Dermis microvascular lymphatic vessel endothelial cell (primary cell): Measurements from ENCODE around the gene MAPK12. TPM values are rescaled to one million over a fixed set of nuclear protein-coding genes. Genes with fewer than 3 reads are reported as not detected.

Experiments
- DNase-seq, 2 donors: peaks; one replicate each; pipeline versions ENCODE4 v3.0.0 to v3.0.0-alpha.2; 2010; ENCODE audit warnings: low read depth in 2 of 2
- total RNA-seq: library from RNA; depleted of rRNA; stranded (reverse); fragments of >200 nt; gene quantifications from 2 replicates; pipeline ENCODE4 v1.2.1, GENCODE V29; 2014

Gene MAPK12
- 40.6 and 70.2 TPM in 2 replicates for total RNA-seq

GRCh38 chr22:50261615-50262459 is at the start of gene MAPK12:
MAPK12 (minus strand) TSS chr22:50261683; CDS start chr22:50261509, 174 bp downstream.
- DNase-seq: peak in 1 of 2 donors; percentile 67

- DNase-seq: no peak
Observed at GRCh38 chr22:50310949-50311444, 49.5 kb upstream of the MAPK12 start.

- DNase-seq: no peak
Observed at GRCh38 chr22:50310031-50310722, 48.7 kb upstream of the MAPK12 start.

GRCh38 chr22:50309601-50309991 is 48.1 kb upstream of the MAPK12 start:
- no peak for DNase-seq

- DNase-seq: no peak
Observed at GRCh38 chr22:50308986-50309600, 47.6 kb upstream of the MAPK12 start.

GRCh38 chr22:50308597-50308935 is 47.1 kb upstream of the MAPK12 start:
- peak in 1 of 2 donors; percentile 44 for DNase-seq

GRCh38 chr22:50307890-50308596 is 46.6 kb upstream of the MAPK12 start:
- DNase-seq: no peak

- peak; percentile 56 to 83 for DNase-seq
Observed at GRCh38 chr22:50306753-50307749, 45.6 kb upstream of the MAPK12 start, which contains the start of gene PLXNB2. PLXNB2 (minus strand) TSS chr22:50307646; CDS start chr22:50290584, 17,062 bp downstream.

GRCh38 chr22:50305923-50306566 is 44.6 kb upstream of the MAPK12 start:
- DNase-seq: peak; percentile 54 to 90

- no peak for DNase-seq
Observed at GRCh38 chr22:50305393-50305922, 44.0 kb upstream of the MAPK12 start.

GRCh38 chr22:50304528-50305392 is 43.3 kb upstream of the MAPK12 start:
- no peak for DNase-seq

GRCh38 chr22:50303848-50304527 is 42.5 kb upstream of the MAPK12 start:
- no peak for DNase-seq

- no peak for DNase-seq
Observed at GRCh38 chr22:50303515-50303847, 42.0 kb upstream of the MAPK12 start.

GRCh38 chr22:50302564-50302963 is 41.1 kb upstream of the MAPK12 start:
- DNase-seq: no peak

- DNase-seq: no peak
Observed at GRCh38 chr22:50302041-50302541, 40.6 kb upstream of the MAPK12 start.

GRCh38 chr22:50301581-50301991 is 40.1 kb upstream of the MAPK12 start:
- DNase-seq: no peak

GRCh38 chr22:50300620-50301257 is 39.3 kb upstream of the MAPK12 start:
- DNase-seq: no peak
